ENCODE data around the gene FARP1.

The FARP1 gene

GRCh38 chr13:98313023-98313921 is 170.4 kb downstream of the FARP1 start:
- no peak for DNase-seq

DNA sequence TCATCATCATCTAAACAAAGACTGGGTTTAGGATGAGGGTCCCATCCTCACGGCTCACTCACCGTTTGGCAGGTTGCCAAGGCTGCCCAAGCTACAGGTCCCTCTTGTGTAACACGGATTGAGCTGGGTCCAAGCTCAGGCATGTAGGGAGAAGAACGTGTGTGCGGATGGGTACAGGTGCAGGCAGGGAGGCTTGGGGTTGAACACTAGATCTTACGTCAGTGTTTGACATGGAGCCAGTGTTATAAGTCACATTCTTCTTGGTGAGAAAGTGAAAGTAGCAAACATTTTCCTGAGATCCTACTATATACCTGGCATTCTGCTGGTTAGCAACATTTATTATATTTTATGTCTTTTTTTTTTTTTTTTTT is 171.0 kb downstream of the FARP1 start:
- no peak for DNase-seq

- DNase-seq, result no peak
These were observed 172.6 kb downstream of the FARP1 start for GRCh38 chr13:98315466-98315865.

DNA sequence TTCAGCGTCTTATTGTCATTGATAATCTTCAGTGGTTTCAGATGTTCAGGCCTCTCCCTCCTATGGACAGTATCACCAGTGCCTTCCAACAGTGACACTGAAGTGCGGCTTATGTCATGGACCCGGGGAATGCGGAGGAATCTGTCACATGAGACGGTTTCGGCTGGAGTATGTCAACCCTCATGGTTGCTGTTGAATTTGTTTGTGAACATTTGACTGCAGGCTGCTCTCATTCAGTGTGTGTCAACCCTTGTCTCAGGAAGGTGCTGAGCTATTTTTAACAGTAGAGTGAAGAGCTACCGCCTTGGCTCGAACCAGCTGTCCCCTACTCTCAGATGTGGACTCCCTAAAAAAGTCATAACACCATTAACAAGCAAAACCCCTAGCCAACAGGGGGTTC is 173.0 kb downstream of the FARP1 start:
- DNase-seq, result no peak

DNA sequence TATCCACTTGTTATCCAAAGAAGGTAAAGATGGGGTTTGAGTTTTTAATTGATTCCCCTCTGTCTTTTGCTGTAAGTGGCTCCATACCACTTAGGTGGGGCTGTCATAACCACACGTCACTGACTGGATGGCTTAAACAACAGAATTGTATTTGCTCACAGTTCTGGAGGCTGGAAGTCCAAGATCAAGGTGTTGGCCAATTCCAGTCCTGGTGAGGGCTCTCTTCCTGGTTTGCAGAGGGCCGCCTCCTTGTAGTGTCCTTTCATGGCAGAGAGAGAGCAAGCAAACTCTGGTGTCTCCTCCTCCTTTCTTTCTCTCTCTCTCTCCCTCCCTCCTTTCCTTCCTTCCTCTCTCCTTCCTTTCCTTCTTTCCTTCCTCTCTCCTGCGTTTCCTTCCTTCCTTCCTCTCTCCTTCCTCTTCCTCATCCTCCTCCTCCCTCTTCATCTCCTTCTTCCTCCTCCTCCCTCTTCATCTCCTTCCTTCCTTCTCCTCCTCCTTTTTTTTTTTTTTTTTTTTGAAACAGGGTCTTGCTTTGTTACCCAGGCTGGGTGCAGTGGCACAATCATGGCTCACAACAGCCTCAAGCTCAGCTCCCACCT is 174.8 kb downstream of the FARP1 start:
- no peak for DNase-seq

- DNase-seq, result no peak
These were observed 175.5 kb downstream of the FARP1 start for GRCh38 chr13:98318263-98318878.

GRCh38 chr13:98320561-98321105 is 177.7 kb downstream of the FARP1 start:
- no peak for DNase-seq

- DNase-seq, result no peak
These were observed 178.5 kb downstream of the FARP1 start for GRCh38 chr13:98321395-98321794.

DNA sequence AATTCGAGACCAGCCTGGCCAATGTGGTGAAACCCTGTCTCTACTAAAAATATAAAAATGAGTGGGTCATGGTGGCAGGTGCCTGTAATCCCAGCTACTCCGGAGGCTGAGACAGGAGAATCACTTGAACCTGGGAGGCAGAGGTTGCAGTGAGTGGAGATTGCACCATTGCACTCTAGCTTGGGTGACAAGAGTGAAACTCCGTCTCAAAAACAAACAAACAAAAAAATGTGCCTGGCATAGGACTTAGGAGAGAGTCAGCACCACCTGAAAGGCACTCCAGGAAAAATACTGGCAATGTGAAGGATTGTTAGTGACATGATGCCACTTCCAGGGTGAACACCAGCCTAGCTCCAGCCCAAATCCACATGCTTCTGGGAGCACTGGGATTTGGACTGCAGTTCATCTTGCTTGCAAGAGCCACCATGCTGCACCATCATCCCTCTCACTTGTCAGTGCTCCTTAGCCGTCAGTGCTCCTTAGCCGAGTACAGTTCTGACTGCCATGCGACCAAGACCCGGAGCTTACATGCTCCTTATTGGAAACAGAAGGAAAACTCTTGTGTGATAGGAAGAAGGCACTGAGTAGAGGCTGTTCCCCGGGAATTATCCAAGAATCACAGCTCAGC is 179.3 kb downstream of the FARP1 start:
- DNase-seq, result no peak

DNA sequence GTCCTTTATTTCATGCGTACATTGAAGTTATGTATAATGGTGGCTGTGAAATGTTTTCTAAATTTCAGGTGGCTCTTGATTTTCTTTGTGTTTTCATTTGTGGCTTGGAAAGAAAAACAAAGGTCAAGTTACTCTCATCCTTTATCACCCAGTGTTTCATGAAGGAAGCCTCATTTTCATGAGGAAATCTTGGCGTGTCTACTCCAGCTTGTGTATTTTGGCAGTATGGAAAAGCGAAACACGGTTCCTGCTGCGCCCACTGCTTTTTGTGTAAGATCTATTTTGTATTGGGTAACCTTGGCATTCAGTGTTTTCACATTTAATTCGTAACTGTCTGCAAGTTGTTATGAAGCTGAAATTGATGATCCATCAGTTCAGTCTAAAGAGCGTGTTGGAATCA is 181.2 kb downstream of the FARP1 start:
- no peak for DNase-seq

GRCh38 chr13:98325724-98326123 is 182.8 kb downstream of the FARP1 start:
- DNase-seq, result no peak

GRCh38 chr13:98326291-98326690 is 183.4 kb downstream of the FARP1 start:
- no peak for DNase-seq

- no peak for DNase-seq
These were observed 184.7 kb downstream of the FARP1 start for GRCh38 chr13:98327371-98328270.

- DNase-seq, result no peak
These were observed 185.6 kb downstream of the FARP1 start for GRCh38 chr13:98328511-98328910.

DNA sequence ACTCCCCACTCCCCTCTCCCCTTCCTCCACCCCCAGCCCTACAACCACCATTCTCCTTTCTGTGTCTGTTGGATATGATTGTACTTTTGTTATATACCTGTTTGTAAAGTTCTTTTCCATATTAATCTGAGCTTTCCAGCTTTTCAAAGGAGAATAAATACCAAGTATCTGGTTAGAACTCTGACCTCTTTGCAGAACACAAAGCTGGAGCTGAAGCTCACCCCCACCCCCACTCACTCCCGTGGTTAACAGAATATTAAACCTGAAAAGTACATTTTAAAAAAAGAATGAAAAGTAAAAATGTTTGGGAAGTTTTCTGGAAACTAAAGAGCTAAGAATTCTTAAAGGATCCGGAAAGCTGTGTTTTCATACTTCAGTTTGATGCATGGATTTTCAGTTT is 189.3 kb downstream of the FARP1 start:
- no peak for DNase-seq

- no peak for DNase-seq
These were observed 189.8 kb downstream of the FARP1 start for GRCh38 chr13:98332691-98333090.

DNA sequence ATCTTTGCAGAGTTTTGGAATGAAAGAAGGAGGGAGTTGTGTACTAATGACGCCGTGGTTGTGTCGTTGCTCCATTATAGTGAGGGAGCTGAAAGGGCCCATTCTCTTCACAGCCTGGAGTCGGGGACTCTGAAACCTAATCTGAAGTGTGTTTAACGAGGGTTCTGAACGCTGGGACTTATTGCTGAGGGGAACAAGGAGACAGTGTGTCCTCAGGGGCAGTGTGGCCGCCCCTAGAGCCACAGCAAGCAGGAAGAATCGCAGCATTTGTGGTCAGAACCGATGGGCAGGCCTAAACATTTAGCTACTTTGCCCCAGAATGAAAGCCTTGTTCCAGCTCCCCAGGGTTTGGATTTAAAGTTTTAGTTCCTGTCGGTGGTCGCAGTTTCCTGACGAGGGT is 190.6 kb downstream of the FARP1 start:
- no peak for DNase-seq

- DNase-seq, result no peak
These were observed 191.8 kb downstream of the FARP1 start for GRCh38 chr13:98334620-98335205.

- no peak for DNase-seq
These were observed 192.8 kb downstream of the FARP1 start for GRCh38 chr13:98335721-98336120.

GRCh38 chr13:98338310-98338709 is 195.4 kb downstream of the FARP1 start:
- no peak for DNase-seq

DNA sequence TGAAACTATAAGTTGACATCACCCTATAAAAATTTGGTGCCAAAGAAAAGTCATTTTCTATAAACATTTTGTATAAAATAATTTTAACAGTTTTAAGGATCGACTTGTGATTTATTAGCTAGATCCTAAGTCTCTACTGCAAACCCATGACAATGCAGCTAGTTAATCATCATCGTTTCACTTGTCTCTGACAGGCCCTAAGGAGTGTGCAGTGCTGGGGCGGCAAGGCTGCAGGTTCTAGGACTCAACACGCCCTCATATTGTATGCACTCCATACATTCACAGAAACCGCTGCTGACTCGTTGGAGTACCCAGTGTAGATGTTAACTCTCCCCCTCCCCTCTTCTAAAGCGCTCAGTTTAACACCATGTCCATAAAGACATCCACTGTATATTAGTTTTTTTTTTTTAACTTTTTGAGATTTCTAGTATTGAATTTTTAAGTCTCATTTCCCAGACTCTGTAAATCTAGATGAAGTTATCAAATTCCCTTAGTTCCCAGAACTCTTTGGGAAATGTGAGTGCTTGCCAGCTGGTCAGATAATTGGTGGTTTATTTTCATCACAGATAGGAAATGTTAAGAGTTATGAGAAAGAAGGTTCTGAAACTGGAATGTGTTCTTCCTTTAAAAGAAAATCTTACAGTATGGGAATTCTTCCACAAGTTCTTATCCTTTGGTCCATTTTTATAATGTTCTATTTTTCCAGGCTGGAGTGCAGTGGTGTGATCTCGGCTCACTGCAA is 197.0 kb downstream of the FARP1 start:
- DNase-seq, result no peak
